ENCODE data around the gene NTSR2.
"Not testable (repeated sequence)": the region's sequence is repeated elsewhere in the genome, so short reads cannot be mapped to it uniquely, and the experiment has no call there.

The NTSR2 gene

DNA sequence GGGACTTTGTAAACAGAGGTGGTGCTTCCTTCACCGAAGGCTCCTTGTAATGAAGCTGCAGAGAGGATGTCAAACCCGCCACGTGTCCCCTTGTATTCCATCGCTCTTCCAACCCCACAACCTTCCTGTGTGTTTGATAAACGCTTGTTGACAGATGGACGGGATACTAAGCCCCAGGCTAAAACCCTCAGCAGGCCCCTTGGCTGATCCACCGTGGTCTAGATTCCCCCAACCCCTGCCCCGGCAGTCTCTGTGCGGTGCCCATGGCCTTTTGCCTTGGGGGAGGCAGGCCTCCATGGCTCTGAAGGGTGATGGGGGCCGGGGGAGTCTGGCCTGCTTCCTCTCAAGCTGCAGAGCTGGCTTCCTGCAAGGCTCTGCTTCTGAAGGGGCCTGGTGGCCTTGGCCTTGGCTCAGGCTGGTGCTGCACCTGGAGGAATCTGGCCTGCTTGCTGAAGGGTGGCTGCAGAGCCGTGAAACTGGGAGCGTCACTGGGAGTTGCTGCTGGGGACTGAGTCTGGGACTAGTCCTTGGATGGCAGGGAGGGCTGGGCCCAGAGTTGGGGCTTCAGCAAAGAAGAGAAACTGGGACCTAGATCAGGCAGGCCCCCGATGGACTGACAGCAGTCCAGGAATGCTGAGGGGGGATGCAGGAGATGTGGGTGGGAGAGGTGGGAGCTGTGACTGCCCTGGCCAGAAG, 9.6 kb upstream of the NTSR2 start:
- no peak for DNase-seq (ENCODE audit: low read depth in 2 of 2)

DNA sequence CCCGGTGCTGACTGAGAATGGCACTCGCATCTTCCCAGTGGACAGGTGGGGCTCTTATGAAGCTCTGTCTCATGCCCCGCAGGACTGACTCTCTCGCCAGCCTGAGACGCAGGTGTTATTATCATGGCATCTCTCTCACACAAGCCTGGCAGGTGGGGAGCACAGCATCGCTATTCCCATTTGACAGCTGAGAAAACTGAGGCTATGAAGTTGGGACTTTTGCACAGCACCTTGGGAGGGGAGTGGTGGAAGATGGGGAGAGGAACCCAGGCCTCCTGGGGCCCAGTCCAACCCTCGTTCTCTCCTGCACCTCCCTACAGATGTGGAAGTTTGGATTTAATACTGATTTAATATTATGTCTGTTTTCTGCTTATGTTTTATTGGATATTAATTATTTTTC, 9.0 kb upstream of the NTSR2 start:
- DNase-seq (ENCODE audit: low read depth in 2 of 2), result no peak

DNA sequence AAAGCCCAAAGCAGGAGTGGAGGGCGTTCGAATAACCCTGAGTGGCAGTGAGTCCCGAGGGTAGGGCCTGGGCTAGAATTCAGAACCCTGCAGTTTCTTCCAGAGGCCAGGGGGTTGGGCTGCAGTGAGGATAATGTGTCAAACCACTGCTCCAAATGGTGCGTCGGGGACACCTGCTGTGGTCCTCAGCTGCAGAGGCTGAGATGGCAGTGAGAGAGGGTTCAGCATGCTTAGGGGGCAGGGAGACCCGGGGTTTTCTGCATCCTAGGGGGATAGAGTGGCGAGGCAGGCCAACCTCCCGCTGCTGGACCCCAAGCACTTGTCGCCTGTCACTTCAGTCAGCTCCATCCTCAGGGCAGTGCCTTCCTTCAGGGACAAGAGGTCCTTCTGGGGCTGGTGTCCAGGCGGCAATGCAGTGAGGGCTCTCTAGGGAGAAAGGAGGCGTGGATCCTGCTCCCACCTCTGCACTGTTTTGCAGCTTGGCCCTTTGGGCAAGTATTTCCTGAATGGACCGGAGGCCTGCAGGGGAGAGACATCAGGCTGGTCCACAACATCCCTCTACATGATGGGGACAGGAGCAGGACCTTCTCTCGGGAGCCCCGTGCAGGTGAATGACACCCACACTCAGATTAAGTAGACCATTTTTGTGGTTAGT, 8.4 kb upstream of the NTSR2 start:
- DNase-seq (ENCODE audit: low read depth in 2 of 2), result no peak

DNA sequence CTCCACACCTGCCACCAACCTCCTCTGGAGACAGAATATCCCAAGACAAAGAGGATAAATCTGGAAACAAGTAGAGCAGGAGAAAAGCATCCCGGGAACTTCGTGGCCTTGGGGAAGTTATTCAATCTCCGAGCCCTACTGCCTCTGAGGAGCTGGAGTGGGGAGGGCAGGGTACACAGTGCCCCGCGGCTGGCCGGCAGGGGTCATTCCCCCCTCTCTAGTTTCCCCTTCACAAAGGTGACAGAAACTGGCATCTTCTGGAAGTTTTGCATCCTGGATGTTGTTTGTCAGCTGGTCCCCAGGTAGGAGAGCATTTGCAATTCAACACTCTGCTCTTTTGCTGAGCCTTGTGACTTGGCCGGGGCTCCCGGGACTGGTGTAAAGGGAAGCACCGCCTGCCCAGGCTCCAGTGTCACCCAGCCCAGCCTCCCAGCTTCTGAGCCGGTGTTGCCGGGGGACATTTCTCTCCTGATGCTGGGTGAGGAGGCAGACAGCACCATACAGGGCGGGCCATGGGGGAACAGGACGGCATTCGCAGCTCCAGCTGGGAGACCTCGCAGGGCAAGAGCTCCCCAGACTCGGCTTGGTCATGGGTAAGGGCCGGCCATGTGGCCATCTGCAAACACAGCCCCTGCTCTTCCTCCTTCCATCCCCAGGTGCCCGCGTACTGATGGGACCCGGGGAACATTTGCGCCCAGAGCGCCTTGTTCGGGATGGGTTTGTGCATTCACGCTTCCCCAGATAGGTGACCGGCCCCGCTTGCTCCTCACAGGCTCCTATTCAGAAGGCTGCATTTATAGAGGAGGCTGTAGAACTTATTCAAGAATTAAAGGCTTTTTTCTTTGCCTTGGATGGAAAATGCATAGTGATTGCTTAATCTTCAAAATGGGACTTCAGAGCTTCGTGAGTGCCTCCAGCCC, 7.4 kb upstream of the NTSR2 start:
- no peak for DNase-seq (ENCODE audit: low read depth in 2 of 2)

DNA sequence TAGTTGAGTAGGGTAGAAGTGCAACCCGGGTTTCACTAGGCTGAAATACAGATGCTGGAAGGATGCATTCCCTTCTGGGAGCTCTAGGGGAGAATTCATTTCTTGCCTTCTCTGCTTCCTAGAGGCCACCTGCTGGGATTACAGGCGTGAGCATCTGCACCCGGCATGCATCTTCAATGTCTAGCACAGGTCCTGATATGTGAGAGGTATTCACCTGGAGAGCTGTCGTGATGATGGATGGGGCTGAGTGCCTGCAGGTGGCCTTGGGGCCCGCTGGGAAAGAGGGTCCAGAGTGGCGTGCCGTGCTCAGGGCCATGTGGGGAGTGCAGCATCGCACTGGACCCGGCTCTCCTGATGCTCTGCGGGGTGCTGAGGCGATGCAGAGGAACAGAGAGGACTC, 6.6 kb upstream of the NTSR2 start:
- DNase-seq (ENCODE audit: low read depth in 2 of 2), result no peak

DNA sequence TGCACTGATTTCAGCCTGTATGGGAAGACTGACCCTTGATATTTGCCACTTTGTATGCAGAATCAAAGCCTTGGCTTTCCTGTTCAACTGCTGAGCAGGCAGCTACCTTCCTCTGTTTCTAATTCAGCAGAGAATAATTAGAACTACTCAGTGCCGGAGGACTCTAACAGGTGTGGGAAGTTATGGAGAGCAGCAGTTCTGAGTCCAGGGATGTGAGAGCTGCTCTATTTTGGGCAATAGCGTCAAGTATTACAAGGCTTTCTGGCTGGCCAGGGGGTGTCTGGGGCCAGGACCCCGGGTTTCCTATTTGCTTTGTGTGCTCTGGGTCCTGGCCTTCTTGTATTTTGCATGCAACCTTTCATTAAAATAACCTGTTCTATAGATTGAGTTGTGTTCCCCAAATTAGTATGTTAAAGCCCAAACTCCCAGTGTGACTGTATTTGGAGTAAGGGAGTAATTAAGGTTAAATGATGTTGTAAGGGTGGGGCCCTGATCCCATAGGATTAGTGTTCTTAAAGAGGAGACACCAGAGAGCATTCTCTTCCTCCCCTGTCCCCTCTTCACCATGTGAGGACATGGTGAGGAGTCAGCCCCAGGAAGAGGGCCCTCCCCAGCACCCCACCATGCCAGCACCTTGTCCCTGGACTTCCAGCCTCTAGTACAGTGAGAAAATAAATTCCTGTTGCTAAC, 5.6 kb upstream of the NTSR2 start:
- DNase-seq (ENCODE audit: low read depth in 2 of 2), result no peak

DNA sequence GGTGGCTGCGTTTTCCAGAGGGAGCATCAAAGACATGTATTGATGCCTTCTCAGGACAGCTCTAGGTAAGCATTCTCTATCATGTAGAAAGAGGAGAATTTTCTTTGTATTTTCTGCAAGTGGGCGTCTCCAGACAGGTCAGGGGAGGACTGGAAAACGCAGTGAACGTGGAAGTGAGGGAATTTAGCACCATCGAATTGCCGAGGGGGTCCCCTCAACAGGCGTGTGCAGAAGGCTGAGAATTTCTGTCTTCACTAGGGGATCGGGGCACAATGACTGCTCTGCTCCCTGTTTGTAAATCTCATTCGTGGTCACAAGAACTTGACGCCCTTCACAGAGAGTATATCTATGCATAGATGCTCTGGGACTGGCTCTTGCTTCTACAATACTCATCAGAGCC, 5.0 kb upstream of the NTSR2 start:
- DNase-seq (ENCODE audit: low read depth in 2 of 2), result no peak

DNA sequence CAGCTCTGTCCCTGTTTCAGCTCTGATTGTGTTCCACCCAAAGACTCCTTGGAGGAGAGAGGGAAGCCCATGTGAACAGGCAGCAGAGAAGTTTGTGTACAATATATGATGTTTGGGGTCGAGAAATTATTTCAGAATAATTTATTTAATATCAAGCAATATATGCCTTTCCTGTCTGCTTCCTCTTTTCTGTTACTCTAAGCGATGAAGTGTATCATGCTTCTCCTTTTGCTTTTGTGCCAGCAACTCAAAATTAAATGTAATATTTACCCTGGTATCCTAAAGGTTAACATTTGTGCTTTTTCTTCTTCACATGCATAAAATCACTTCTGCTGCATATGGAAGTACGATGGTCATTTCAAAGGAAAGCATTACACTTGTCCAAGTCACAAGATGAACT, 2.4 kb upstream of the NTSR2 start:
- DNase-seq (ENCODE audit: low read depth in 2 of 2), result no peak

DNA sequence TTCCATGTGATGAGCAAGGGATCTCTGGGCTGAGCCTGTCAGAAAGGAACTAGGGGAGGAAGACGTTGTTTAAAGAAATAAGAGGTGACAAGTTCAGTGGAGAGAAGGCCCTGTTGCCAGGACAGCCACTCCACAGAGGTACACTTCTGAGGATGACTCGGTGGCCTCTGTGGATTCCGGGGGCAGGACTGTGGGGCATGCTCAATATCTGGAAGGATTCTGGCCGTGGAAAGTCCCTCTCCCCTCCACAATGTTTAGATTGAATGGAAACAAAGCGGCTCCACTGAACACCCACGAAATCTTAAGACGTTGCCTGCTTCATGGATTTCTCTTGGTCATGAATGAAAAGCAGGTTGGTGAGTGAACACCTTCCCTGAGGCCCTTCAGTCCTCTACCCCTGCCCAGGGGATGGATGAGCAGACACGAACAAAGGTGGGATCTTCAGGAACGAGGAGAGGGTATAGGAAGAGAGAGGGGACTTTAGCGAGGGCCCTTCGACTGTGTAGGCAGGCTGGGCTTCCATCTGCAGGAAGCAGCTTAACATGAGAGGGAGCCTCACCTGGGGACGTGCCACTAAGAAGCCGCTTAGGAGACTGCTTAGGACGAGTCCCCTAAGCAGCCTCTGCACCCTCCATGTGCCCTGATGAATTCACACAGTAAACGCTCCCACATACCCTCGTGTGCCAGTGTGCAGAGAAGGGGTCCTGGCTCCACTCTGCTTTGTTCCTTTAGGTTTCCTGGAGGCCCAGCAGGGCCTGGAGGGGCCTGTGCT, 1.9 kb downstream of the NTSR2 start:
- no peak for DNase-seq (ENCODE audit: low read depth in 2 of 2)

DNA sequence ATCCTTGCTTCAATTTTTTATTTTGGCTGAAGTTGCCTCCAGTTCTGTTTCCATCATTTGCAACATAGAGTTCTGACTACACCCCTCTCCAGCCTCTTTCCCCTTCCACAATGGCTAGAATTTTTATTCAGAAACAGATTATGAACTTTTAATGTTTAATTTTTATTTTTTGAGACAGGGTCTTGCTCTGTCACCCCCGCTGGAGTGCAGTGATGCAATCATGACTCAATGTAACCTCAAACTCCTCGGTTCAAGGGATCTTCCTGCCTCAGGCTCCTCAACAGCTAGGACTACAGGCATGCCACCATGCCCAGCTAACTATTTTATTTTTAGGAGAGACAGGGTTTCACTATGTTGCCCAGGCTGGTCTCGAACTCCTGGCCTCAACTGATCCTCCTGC, 2.8 kb downstream of the NTSR2 start:
- DNase-seq (ENCODE audit: low read depth in 2 of 2), result no peak

DNA sequence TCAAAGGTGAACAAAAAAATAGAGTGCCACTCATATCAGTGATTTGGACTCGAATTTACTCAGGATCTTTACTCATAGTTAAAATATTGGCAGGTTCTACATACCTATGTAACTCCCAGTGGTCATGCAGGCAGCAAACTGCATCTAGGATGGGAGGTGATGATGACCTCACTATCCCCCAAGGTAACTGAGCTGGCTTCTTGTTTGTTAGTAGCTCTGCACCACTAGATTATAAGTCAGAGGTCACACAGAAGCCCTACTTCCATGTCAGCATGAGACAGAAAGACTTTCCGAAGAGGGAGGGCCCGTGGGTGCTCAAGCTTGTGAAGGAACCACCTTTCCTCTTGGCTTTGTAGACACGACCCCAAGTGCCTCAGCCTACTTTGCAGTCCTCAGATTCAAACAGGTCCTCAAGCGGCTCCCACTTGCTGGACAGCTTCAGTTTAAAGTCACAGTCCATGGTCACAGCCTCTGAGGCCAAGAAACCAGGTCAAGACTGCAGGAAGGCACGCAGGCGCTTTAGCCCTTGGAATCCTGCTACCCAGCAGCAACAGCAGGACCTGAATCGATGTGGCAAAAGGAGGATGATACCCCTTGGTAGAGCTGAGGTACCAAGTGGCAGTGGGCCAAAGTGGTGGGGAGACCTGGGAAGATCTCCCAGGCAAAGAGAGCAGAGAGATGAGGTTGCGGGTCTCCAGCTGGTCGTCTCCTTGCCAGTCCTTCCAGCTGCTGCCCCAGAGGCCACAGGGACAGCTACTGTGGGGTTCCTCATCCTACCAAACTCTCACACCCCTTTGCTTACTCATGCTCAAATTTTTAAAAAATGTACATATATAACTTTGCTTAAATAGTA, 4.3 kb downstream of the NTSR2 start:
- no peak for DNase-seq (ENCODE audit: low read depth in 2 of 2)

DNA sequence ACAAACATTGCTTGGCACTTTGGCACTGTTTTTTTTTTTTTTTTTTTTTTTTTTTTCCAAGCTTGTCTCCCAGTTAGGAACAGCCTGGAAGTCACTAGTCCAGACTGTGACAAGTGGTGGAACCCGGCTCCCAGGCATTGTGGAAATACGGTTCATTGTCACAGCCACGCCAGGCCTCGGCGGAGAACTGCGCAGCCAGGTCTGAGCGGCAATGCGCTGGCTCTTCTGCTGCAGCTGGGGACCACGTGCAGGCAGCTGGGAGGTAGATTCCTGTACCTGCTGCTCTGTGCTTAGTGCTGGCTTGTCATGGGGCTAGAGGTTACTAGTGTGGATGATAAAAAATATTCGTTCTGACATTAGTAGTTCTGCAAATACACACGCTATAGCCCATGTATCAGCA, 5.0 kb downstream of the NTSR2 start:
- DNase-seq (ENCODE audit: low read depth in 2 of 2), result no peak

DNA sequence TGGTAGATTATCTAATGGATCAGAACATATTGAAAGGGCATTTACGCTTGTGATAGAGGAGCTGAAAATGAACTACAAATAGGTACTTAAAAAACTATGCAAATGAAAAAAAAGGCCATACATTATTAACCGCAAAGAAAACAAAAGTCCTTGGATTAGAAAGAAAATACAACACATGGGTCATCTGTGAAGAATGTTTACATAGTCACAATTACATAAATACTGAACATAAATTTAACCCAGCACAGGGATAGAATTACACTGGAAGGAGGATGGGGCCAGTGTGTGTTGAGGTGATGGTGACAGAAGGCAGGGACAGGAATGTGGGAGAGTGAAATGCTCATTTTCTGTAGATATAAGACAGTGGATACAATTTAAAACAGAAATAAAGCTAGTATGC, 6.6 kb downstream of the NTSR2 start:
- no peak for DNase-seq (ENCODE audit: low read depth in 2 of 2)

DNA sequence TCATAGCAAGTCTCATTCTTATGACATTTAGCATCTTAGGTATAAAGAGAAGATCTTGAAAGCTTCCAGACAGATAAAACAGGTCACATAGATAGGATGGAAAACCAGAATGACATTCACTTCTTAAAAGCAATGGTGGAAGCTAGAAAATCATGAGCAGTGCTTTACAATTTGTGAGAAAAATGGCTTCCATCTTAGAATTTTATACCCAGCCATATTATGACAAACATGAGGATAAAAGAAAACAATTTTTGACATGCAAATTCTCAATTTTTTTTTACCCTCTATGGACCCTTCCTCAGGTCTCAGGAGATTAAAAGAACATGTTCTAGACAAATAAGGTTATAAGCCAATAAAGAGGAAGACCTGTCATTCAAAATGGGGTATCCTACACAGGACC, 7.1 kb downstream of the NTSR2 start:
- no peak for DNase-seq (ENCODE audit: low read depth in 2 of 2)

DNA sequence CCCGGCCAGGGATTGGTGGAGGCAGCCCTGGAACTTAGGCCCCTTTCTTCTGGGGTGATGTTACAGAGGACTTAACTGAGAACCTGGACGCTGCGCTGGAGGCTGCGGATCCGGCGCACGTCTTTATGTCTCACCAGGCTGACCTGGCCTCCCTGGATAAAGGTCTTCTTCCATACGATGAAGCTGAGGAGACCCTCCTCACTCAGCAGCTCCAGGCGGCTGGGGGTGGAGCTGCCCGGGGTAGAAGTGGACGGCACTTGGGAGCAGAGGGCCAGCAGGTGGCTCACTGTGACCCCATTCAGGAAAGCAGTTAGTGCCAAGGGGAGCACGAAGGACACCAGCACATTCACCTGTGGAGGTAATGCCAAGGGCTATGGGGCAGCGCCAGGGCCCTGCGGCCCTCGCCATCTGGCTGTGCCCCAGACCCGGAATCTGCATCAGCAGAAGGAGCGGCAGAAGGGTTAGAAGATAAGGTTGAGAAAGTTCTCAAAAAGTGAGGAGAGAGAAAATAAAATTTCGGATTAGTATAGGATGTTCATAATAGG, 8.0 kb downstream of the NTSR2 start:
- no peak for DNase-seq (ENCODE audit: low read depth in 2 of 2)

DNA sequence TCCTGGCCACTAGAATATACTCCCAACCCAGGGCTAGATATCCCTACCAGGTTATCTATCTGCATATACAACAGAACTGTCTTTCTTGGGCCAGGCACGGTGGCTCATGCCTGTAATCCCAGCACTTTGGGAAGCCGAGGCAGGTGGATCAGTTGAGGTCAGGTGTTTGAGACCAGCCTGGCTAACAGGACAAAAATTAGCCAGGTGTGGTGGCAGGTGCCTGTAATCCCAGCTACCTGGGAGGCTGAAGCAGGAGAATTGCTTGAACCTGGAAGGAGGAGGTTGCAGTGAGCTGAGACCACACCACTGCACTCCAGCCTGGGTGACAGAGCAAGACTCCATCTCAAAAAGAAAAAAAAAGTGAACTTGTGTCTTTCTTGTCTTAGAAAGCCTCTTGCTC, 9.6 kb downstream of the NTSR2 start:
- not testable (repeated sequence) for DNase-seq (ENCODE audit: low read depth in 2 of 2)

DNA sequence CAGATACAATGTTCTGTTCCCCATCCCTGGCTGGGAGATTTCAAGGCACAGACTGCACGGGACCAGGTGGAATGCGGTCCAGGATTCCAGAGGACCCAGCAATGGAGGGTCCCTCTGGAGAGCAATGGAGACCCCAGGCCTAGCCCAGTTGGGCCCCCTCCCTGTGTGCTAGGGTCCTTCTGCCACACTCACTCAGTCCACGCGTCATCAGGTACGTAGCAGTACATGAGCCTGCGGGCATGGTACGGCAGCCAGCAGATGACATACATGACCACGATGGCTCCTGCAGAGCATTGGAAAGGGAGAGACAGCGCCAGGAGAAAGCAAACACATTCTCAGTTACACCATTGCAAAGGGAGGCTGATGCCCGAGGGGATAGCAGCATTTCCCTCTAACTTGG, 10.1 kb downstream of the NTSR2 start:
- no peak for DNase-seq (ENCODE audit: low read depth in 2 of 2)

DNA sequence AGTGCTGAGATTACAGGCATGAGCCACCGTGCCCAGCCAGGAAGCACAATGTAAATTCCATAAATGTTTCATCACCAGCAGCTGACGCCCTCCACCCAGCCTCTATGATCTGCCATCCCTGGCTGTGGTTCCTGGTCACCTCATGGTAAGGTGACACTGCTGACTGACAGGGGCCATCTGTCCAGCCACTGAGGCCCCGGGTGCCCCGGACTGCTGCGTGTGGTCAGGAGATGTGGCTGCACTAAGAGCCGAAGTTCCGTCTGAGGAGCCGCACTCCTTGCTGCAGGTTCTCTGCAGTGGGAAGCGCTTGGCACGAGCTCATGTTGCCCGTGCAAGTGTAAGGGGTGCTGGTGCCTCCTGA, 10.9 kb downstream of the NTSR2 start:
- DNase-seq (ENCODE audit: low read depth in 2 of 2), result no peak

DNA sequence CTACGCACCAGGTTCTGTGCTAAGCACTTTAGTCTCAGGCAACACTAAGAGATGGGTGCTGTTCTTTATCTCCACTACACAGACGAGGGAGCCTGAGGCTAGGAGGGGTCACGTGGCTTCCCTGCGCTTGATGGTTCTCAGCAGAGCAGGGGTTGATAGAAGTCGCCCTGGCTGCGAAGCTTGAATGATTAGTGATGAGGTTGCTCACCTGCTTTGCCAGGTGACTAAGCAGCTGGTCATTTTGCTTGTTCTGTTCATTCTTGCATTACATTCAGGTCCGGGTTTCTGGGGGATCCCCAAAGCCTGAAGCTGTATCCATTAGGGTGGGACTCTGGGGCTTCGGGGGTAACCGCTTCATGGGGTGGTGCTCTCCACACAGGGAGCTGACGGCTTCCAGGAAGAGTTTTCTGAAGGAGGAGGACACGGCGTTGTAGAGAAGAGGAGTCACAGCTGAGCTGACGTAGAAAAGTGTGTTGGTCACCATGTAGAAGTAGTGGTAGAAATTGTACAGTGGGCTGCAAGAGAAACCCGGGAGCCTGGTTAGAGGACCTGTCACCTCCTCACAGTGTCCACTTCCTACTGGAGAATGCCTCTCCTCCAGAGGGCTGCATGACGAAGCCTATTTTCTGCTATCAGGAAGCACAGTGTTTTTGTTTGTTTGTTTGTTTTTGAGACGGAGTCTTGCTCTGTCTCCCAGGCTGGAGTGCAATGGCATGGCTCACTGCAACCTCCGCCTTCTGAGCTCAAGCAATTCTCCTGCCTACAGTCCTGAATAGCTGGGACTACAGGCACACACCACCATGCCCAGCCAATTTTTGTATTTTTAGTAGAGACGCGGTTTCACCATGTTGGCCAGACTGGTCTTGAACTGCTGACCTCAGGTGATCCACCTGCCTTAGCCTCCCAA, 11.5 kb downstream of the NTSR2 start:
- no peak for DNase-seq (ENCODE audit: low read depth in 2 of 2)
